H9 (cell line): ENCODE results near the gene CFC1. TPM values are rescaled to one million over a fixed set of nuclear protein-coding genes. Genes with fewer than 3 reads are reported as not detected.
"Not testable (repeated sequence)": the region's sequence is repeated elsewhere in the genome, so short reads cannot be mapped to it uniquely, and the experiment has no call there.

Experiments
- DNase-seq: peaks from one replicate; pipeline ENCODE4 v3.0.0-alpha.2; 2017
- H2AFZ ChIP-seq: one replicate; pipeline ENCODE4 v1.6.1; 2013; ENCODE audit warnings: mild to moderate bottlenecking, low read length, control low read depth, moderate library complexity
- H2AK5ac ChIP-seq: 2 replicates; pipeline ENCODE4 v1.6.1; 2013; ENCODE audit warnings: low read length, control low read depth, mixed read lengths; ENCODE audit not compliant: insufficient read length
- H2BK120ac ChIP-seq: one replicate; pipeline ENCODE4 v1.6.1; 2013; ENCODE audit warnings: low read depth, mild to moderate bottlenecking, low read length, control low read depth, inconsistent platforms; ENCODE audit not compliant: poor library complexity, severe bottlenecking
- H2BK12ac ChIP-seq: 2 replicates; pipeline ENCODE4 v1.6.1; 2013; ENCODE audit warnings: low read length, control low read depth, mixed read lengths, low read depth; ENCODE audit not compliant: insufficient read length
- H2BK15ac ChIP-seq: 2 replicates; pipeline ENCODE4 v1.6.1; 2013; ENCODE audit warnings: low read depth, low read length, control low read depth
- H2BK20ac ChIP-seq: one replicate; pipeline ENCODE4 v1.6.1; 2013; ENCODE audit warnings: low read depth, mild to moderate bottlenecking, low read length, control low read depth, inconsistent platforms; ENCODE audit not compliant: poor library complexity, severe bottlenecking
- H2BK5ac ChIP-seq: 2 replicates; pipeline ENCODE4 v1.6.1; 2013; ENCODE audit warnings: low read length, control low read depth, mixed read lengths; ENCODE audit not compliant: insufficient read length
- H3K14ac ChIP-seq: 2 replicates; pipeline ENCODE4 v1.6.1; 2013; ENCODE audit warnings: low read length, control low read depth; ENCODE audit not compliant: insufficient read depth
- H3K18ac ChIP-seq: 2 replicates; pipeline ENCODE4 v1.6.1; 2013; ENCODE audit warnings: low read depth, mild to moderate bottlenecking, mixed read lengths, low read length, control low read depth; ENCODE audit not compliant: insufficient read length
- H3K23ac ChIP-seq: 2 replicates; pipeline ENCODE4 v1.6.1; 2013; ENCODE audit warnings: low read length, control low read depth, mixed read lengths, low read depth; ENCODE audit not compliant: insufficient read length
- H3K23me2 ChIP-seq: 2 replicates; pipeline ENCODE4 v1.6.1; 2013; ENCODE audit warnings: low read depth, mild to moderate bottlenecking, mixed read lengths, low read length, control low read depth; ENCODE audit not compliant: insufficient read length, poor library complexity, severe bottlenecking
- H3K27ac ChIP-seq: 2 replicates; pipeline ENCODE4 v1.5.1; 2013; ENCODE audit warnings: low read length, control low read depth, mixed read lengths, low read depth; ENCODE audit not compliant: insufficient read length
- H3K27me3 ChIP-seq: 2 replicates; pipeline ENCODE4 v1.6.1; 2013; ENCODE audit warnings: low read length, control low read depth, inconsistent platforms; ENCODE audit not compliant: insufficient read depth
- H3K4ac ChIP-seq: 2 replicates; pipeline ENCODE4 v1.6.1; 2013; ENCODE audit warnings: low read depth, mild to moderate bottlenecking, control low read depth, inconsistent platforms, low read length, moderate library complexity
- H3K4me1 ChIP-seq: 2 replicates; pipeline ENCODE4 v1.6.1; 2013; ENCODE audit warnings: low read length, control low read depth, inconsistent platforms; ENCODE audit not compliant: insufficient read depth
- H3K4me2 ChIP-seq: 2 replicates; pipeline ENCODE4 v1.6.1; 2013; ENCODE audit warnings: low read length, control low read depth, mixed read lengths; ENCODE audit not compliant: insufficient read length, insufficient read depth
- H3K56ac ChIP-seq: 2 replicates; pipeline ENCODE4 v1.6.1; 2013; ENCODE audit warnings: low read depth, mild to moderate bottlenecking, mixed read lengths, low read length, control low read depth; ENCODE audit not compliant: insufficient read length
- H3K79me1 ChIP-seq: 2 replicates; pipeline ENCODE4 v1.6.1; 2013; ENCODE audit warnings: low read depth, mild to moderate bottlenecking, moderate library complexity, low read length, control low read depth, inconsistent platforms; ENCODE audit not compliant: insufficient read depth, poor library complexity, severe bottlenecking
- H3K79me2 ChIP-seq: 2 replicates; pipeline ENCODE4 v1.6.1; 2013; ENCODE audit warnings: low read length, control low read depth, inconsistent platforms; ENCODE audit not compliant: insufficient read depth
- H3K9ac ChIP-seq: 2 replicates; pipeline ENCODE4 v1.6.1; 2013; ENCODE audit warnings: low read length, control low read depth, mixed read lengths; ENCODE audit not compliant: insufficient read length; ENCODE audit errors: extremely low read depth
- H3K9me3 ChIP-seq: one replicate; pipeline ENCODE4 v1.6.1; 2013; ENCODE audit warnings: low read depth, low read length, inconsistent platforms; ENCODE audit not compliant: control insufficient read depth
- H3T11ph ChIP-seq: one replicate; pipeline ENCODE4 v1.6.1; 2013; ENCODE audit warnings: mild to moderate bottlenecking, low read length, control low read depth, inconsistent platforms
- H4K20me1 ChIP-seq: one replicate; pipeline ENCODE4 v1.6.1; 2013; ENCODE audit not compliant: control insufficient read depth, insufficient read length, insufficient read depth
- H4K5ac ChIP-seq: 2 replicates; pipeline ENCODE4 v1.6.1; 2013; ENCODE audit warnings: low read depth, mild to moderate bottlenecking, mixed read lengths, low read length, control low read depth; ENCODE audit not compliant: insufficient read length
- H4K8ac ChIP-seq: replicated peaks from 2 replicates; pipeline ENCODE4 v1.6.1; 2013; ENCODE audit warnings: low read length, control low read depth, mixed read lengths, low read depth; ENCODE audit not compliant: insufficient read length
- H4K91ac ChIP-seq: 2 replicates; pipeline ENCODE4 v1.6.1; 2013; ENCODE audit warnings: low read depth, mild to moderate bottlenecking, moderate library complexity, mixed read lengths, low read length, control low read depth; ENCODE audit not compliant: insufficient read length
- H3K27ac Mint-ChIP-seq, 3 experiments: 2 replicates in 2 of 3; 3 replicates in 1 of 3; pipeline ENCODE4 v1.8.0; 2020 to 2021; ENCODE audit warnings: mixed read lengths in 3 of 3, mild to moderate bottlenecking in 1 of 3, moderate library complexity in 1 of 3
- H3K27me3 Mint-ChIP-seq: 2 replicates; pipeline ENCODE4 v1.8.0; 2021; ENCODE audit warnings: low read depth, mild to moderate bottlenecking, moderate library complexity, mixed read lengths
- H3K36me3 Mint-ChIP-seq, 3 experiments: 2 replicates in 2 of 3; 3 replicates in 1 of 3; pipeline ENCODE4 v1.8.0; 2020 to 2021; ENCODE audit warnings: low read depth in 3 of 3, mixed read lengths in 3 of 3; ENCODE audit not compliant: insufficient read depth in 1 of 3
- H3K4me1 Mint-ChIP-seq, 2 experiments: 2 replicates each; pipeline ENCODE4 v1.8.0; 2020; ENCODE audit warnings: mixed read lengths in 2 of 2
- H3K4me3 Mint-ChIP-seq, 2 experiments: 2 replicates in 1 of 2; 3 replicates in 1 of 2; pipeline ENCODE4 v1.8.0; 2020 to 2021; ENCODE audit warnings: mild to moderate bottlenecking in 2 of 2, mixed read lengths in 2 of 2, moderate library complexity in 1 of 2
- H3K9me3 Mint-ChIP-seq, 2 experiments: 2 replicates in 1 of 2; 3 replicates in 1 of 2; pipeline ENCODE4 v1.8.0; 2020; ENCODE audit warnings: mild to moderate bottlenecking in 2 of 2, mixed read lengths in 2 of 2, moderate library complexity in 1 of 2
- WGBS: extraction: QIAGEN DNeasy Blood & Tissue Kit; methylation state at CpG from one replicate; pipeline ENCODE4 v1.1.7; 2013; ENCODE audit warnings: missing lambda C conversion rate, low lambda C conversion rate, mixed read lengths; ENCODE audit not compliant: insufficient read length; ENCODE audit errors: extremely low coverage; 5-methylcytosine and 5-hydroxymethylcytosine counted together
- total RNA-seq: library from RNA; stranded (reverse); gene quantifications from 2 replicates; pipeline ENCODE4 v1.2.1, GENCODE V29; 2021

Gene CFC1
- total RNA-seq, 1 experiment from 2014 or later: 0.22 TPM

DNA sequence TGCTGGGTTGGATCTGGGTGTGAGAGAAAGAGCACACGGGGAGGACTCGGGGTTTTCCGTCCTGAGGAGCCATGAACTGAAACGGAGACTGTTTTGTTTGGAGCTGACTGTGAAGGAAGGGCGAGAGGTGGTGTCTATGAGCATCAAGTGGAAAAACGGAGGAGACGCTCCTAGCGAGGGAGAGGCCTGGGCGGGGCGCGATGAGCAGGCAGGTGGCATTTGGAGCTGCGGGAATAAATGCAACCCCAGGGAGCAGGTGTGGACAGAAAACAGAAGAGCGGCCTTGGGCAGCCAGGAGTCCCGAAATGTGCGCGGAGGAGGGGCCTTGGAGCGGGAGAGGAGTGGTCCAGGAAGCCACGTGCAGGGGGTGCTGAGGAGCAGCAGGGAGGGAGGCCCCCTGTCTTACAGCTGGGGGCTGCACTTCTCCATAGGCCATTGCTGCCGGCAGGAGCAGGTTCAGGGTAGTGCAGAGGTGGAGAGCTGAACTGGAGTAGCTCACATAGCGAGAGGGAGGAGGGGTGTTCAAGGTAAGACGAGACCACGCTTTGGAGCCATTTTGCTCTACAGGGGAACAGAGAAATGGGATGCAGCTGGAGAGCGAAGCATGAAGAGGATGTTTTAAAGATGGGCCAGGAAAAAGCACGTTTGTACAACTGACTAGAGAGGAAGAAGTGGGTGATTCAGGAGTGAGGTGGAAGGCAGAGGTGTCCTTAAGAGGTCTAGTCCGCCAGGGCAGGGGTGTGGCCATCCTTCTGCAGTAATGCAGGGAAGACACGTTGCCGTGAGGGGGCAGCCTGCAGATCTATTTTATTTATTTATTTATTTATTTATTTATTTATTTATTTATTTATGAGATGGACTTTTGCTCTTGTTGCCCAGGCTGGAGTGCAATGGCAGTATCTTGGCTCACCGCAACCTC, 9.9 kb upstream of the CFC1 start:
- H2BK12ac ChIP-seq, H4K20me1 ChIP-seq, H3K27me3 Mint-ChIP-seq, H3K4me3 Mint-ChIP-seq, H3K79me2 ChIP-seq, H3K56ac ChIP-seq, H4K8ac ChIP-seq, H3K14ac ChIP-seq, H3K23ac ChIP-seq, H3K9ac ChIP-seq, H3K18ac ChIP-seq, H3K27ac ChIP-seq, H2BK15ac ChIP-seq, H3K4me1 ChIP-seq, H2BK20ac ChIP-seq, H3T11ph ChIP-seq, H2AFZ ChIP-seq, H3K4me2 ChIP-seq, H3K27ac Mint-ChIP-seq, H3K9me3 Mint-ChIP-seq, H3K4me1 Mint-ChIP-seq, H4K91ac ChIP-seq, DNase-seq, H2AK5ac ChIP-seq, H3K79me1 ChIP-seq, H3K9me3 ChIP-seq, H3K4ac ChIP-seq, H2BK5ac ChIP-seq, H3K27me3 ChIP-seq, H4K5ac ChIP-seq, H3K23me2 ChIP-seq, H2BK120ac ChIP-seq, H3K36me3 Mint-ChIP-seq: not testable (repeated sequence)
- no CpG with 5 or more reads among the region's 28 CpGs for WGBS

DNA sequence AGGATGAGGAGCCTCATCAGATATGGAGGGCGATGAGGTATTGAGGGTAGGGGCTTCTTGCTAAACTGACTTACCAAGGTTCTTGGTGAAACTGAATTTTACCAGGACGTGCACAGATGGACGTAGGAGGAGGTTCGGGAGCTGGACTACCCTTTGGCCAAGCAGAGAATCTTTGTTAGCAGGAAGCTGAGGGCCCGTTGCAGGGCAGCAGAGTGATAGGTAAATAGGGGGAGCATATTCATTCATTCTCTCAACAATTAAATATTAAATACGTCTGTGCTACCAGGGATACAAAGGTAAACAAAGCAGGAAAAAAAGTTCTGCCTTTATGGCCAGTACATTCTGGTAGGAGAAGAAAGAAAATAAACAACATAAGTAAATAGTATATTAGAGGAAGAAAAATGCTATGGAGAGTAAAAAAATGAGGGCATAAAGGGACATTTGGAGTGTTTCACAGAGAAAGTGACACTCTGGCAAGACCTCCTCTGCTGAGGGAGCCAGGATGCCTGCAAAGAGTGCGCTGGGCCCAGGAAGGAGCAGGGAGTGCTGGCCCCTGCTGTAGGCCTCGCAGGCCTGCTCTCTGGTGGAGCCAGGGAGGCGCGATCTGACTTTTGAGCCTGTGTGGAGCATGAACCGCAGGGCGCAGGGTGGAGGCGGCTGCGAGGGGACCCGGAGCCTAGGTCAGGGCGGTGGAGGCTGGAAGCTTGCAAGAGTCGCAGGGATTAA, 9.1 kb upstream of the CFC1 start:
- H3K27ac Mint-ChIP-seq, H3K4me1 Mint-ChIP-seq, H2BK20ac ChIP-seq: not testable (repeated sequence)

More for the DNA sequence above, 9.1 kb upstream of the CFC1 start:
- H3K18ac ChIP-seq, H3K23me2 ChIP-seq, H3K79me1 ChIP-seq, H3K27me3 ChIP-seq, H3K23ac ChIP-seq, H2AK5ac ChIP-seq, H3K56ac ChIP-seq, H3K14ac ChIP-seq, H3K9me3 ChIP-seq, H3K4ac ChIP-seq, H3T11ph ChIP-seq, H2BK120ac ChIP-seq, H3K27ac ChIP-seq, H3K9me3 Mint-ChIP-seq, H4K91ac ChIP-seq, H3K9ac ChIP-seq, H3K4me3 Mint-ChIP-seq, H3K4me1 ChIP-seq, H2BK12ac ChIP-seq, H3K36me3 Mint-ChIP-seq, H2AFZ ChIP-seq, H3K79me2 ChIP-seq, H4K8ac ChIP-seq, H2BK15ac ChIP-seq, H4K20me1 ChIP-seq, H3K4me2 ChIP-seq, H2BK5ac ChIP-seq, H4K5ac ChIP-seq, H3K27me3 Mint-ChIP-seq, DNase-seq: not testable (repeated sequence)
- WGBS: no CpG with 5 or more reads among the region's 17 CpGs
